Liver (tissue), 10 donors: ENCODE results near the gene DIS3L. TPM values are rescaled to one million over a fixed set of nuclear protein-coding genes. Genes with fewer than 3 reads are reported as not detected.
"Not testable (repeated sequence)": the region's sequence is repeated elsewhere in the genome, so short reads cannot be mapped to it uniquely, and the experiment has no call there.

Experiments
- DNase-seq: peaks from one replicate; pipeline ENCODE4 v3.0.0-alpha.2; 2017; ENCODE audit warnings: low spot score
- H3K27ac ChIP-seq, 2 donors: one replicate each; pipeline ENCODE4 v1.7.0; 2013; ENCODE audit warnings: inconsistent platforms in 2 of 2, low read length in 2 of 2, control low read depth in 1 of 2, low read depth in 1 of 2, mild to moderate bottlenecking in 1 of 2
- H3K27me3 ChIP-seq, 4 donors: one replicate each; pipeline versions ENCODE4 v1.6.1 to v1.7.0; 2013; ENCODE audit warnings: low read length in 3 of 4, inconsistent platforms in 1 of 4, mild to moderate bottlenecking in 1 of 4, moderate library complexity in 1 of 4; ENCODE audit not compliant: control insufficient read depth in 4 of 4, insufficient read depth in 4 of 4
- H3K36me3 ChIP-seq, 4 donors: one replicate each; pipeline versions ENCODE4 v1.6.1 to v1.7.0; 2013; ENCODE audit warnings: low read length in 3 of 4, mild to moderate bottlenecking in 3 of 4, low read depth in 1 of 4, moderate library complexity in 1 of 4; ENCODE audit not compliant: control insufficient read depth in 4 of 4, insufficient read depth in 3 of 4
- H3K4me1 ChIP-seq, 4 donors: one replicate each; pipeline versions ENCODE4 v1.6.1 to v1.7.0; 2013; ENCODE audit warnings: low read length in 3 of 4, mild to moderate bottlenecking in 3 of 4, moderate library complexity in 1 of 4; ENCODE audit not compliant: control insufficient read depth in 4 of 4, insufficient read depth in 4 of 4
- H3K4me3 ChIP-seq, 3 donors: one replicate each; pipeline versions ENCODE4 v1.6.1 to v1.7.0; 2013; ENCODE audit warnings: low read length in 3 of 3, control low read depth in 1 of 3, low read depth in 1 of 3, mild to moderate bottlenecking in 1 of 3
- H3K9ac ChIP-seq, 2 donors: one replicate each; pipeline ENCODE4 v1.7.0; 2013; ENCODE audit warnings: low read length in 2 of 2, mild to moderate bottlenecking in 2 of 2, moderate library complexity in 2 of 2, control low read depth in 1 of 2, low read depth in 1 of 2
- H3K9me3 ChIP-seq, 4 donors: one replicate each; pipeline versions ENCODE4 v1.6.1 to v1.7.0; 2013; ENCODE audit warnings: low read length in 3 of 4; ENCODE audit not compliant: control insufficient read depth in 4 of 4
- WGBS: extraction: QIAGEN DNeasy Blood & Tissue Kit; methylation state at CpG from one replicate; pipeline ENCODE4 v1.1.7; 2013; 5-methylcytosine and 5-hydroxymethylcytosine counted together
- polyA plus RNA-seq, 2 donors: library from polyadenylated mRNA; stranded (reverse) in 1 of 2; unstranded in 1 of 2; fragments of 200-250 nt in 1 of 2; fragments of >200 nt in 1 of 2; fragmentation: Nextera tagmentation in 1 of 2; extraction: Ambion mirVana in 1 of 2; gene quantifications; one replicate each; pipeline versions ENCODE4 v1.2.1 to v1.2.3, GENCODE V29; 2013 to 2015
- small RNA-seq: library from RNA; depleted of rRNA; stranded (forward); fragments of <200 nt; gene quantifications from one replicate; pipeline ENCODE3, GENCODE V24; 2014
- total RNA-seq, 2 donors: library from RNA; depleted of rRNA; stranded (reverse); fragments of >200 nt; gene quantifications; one replicate each; pipeline ENCODE4 v1.2.3, GENCODE V29; 2014
- donor health status: healthy.
- donor health status: healthy.
- donor health status: healthy.
- donor health status: healthy.
- donor health status: healthy.

The DIS3L gene
- total and polyA plus RNA-seq, 4 donors: 9.9 to 40.2 (median 15.7) TPM

DNA sequence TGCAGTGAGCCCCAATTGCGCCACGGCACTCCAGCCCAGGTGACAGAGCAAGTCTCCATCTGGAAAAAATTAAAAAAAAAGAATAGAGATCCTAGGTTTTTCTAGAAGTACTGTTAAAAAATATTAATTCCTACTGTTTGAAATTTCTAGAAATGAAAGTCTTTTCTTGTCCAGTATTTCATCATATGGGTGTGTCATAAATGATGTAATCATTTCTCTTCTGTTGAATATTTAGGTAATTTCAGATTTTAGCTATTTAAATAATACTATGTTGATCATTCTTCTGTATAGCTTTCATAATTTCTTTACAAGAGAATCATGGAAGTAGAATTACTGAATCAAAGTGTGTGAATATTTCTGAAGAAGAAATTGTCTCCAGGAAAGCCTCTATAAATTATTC is 88.0 kb downstream of the DIS3L start:
- not testable (repeated sequence) for H3K27ac ChIP-seq, H3K4me1 ChIP-seq, DNase-seq, H3K27me3 ChIP-seq, H3K9me3 ChIP-seq, H3K36me3 ChIP-seq, H3K9ac ChIP-seq, H3K4me3 ChIP-seq
- 100% methylated on average over 2 of the region's 2 CpGs for WGBS

Small RNAs within 50 kb of the gene (small RNA-seq; reads per million reads assigned to genes)
- gene RF00019: not detected
- gene SCARNA14: 3.7 reads per million, percentile 91 among the genes with 10 or more reads in this experiment

Other genes with a start within 250 kb of the DIS3L start
- gene MEGF11, start 39.8 kb upstream of the DIS3L start, total RNA-seq: under 1 TPM; under 0.01 to 0.51 TPM
- gene MEGF11, start 39.8 kb upstream of the DIS3L start, polyA plus RNA-seq: under 1 TPM in 1 of 2 donors, not detected in 1; 0.03 TPM
- gene TIPIN, start 63.1 kb downstream of the DIS3L start, total RNA-seq: 1 to 10 TPM; 2.4 to 5.9 TPM
- 1 to 10 TPM; 2.2 to 2.7 TPM for gene TIPIN, start 63.1 kb downstream of the DIS3L start, polyA plus RNA-seq
- 10 to 100 TPM; 14.3 to 24.6 TPM for gene MAP2K1, start 93.3 kb downstream of the DIS3L start, total RNA-seq
- 10 to 100 TPM; 24.1 to 30.2 TPM for gene MAP2K1, start 93.3 kb downstream of the DIS3L start, polyA plus RNA-seq
- 10 to 100 TPM; 11.3 to 21.4 TPM for gene SNAPC5, start 204.2 kb downstream of the DIS3L start, total RNA-seq
- gene SNAPC5, start 204.2 kb downstream of the DIS3L start, polyA plus RNA-seq: 10 to 100 TPM; 22.7 to 24.9 TPM
- 1,000 to 10,000 TPM; 1,530 to 1,638 TPM for gene RPL4, start 211.3 kb downstream of the DIS3L start, total RNA-seq
- gene RPL4, start 211.3 kb downstream of the DIS3L start, polyA plus RNA-seq: 1,000 to 10,000 TPM in 1 of 2 donors, 100 to 1,000 TPM in 1; 323 to 1,351 TPM
- gene ZWILCH, start 211.8 kb downstream of the DIS3L start, total RNA-seq: 10 to 100 TPM in 1 of 2 donors, 1 to 10 TPM in 1; 3.5 to 11.3 TPM
- 1 to 10 TPM; 1.5 to 2.3 TPM for gene ZWILCH, start 211.8 kb downstream of the DIS3L start, polyA plus RNA-seq